K562 (cell line): ENCODE data around the gene IFNA7. TPM values are rescaled to one million over a fixed set of nuclear protein-coding genes. Genes with fewer than 3 reads are reported as not detected.
"Not testable (repeated sequence)": the region's sequence is repeated elsewhere in the genome, so short reads cannot be mapped to it uniquely, and the experiment has no call there.

Experiments
- ATAC-seq: fragments of 200-7000 bp; cut with Tn5 transposase; 3 replicates; pipeline ENCODE4 v1.9.1; 2020; ENCODE audit warnings: moderate library complexity
- BruUV-seq: library from RNA; stranded (reverse); fragments of 400-500 nt; replicated peaks from 2 replicates; lab custom pipeline; 2021; lab: Mats Ljungman, UMichigan
- CTCF ChIA-PET: fragments of 300-600 bp; formaldehyde crosslinking; extraction: SDS; loops from one replicate; lab custom pipeline; 2021; ENCODE audit warnings: low intra/inter-chr PET ratio; lab: Yijun Ruan, JAX
- POLR2A ChIA-PET: fragments of 300-600, 350-650 bp; sonication (Branson Sonifier 250); formaldehyde crosslinking; extraction: SDS; loops from one replicate; lab custom pipeline; 2021; ENCODE audit warnings: antibody characterized with exemption, inconsistent platforms; lab: Yijun Ruan, JAX
- DNase-seq, 4 experiments: peaks; one replicate each; pipeline versions ENCODE4 v3.0.0 to v3.0.0-alpha.2; 2011 to 2018; ENCODE audit warnings: low spot score in 3 of 4, mixed read lengths in 3 of 4; ENCODE audit errors: extremely low read depth in 1 of 4
- FAIRE-seq: peaks from 2 replicates; lab custom pipeline; 2011; peaks lifted over from hg19 to GRCh38; lab: Jason Lieb, UNC
- H2AFZ ChIP-seq: 2 replicates; pipeline ENCODE4 v1.6.0; 2011; ENCODE audit warnings: low read depth, low read length, control low read depth, inconsistent platforms
- H3K27ac ChIP-seq: fragments of 200-600 bp; 3 replicates; pipeline ENCODE4 v1.8.0; 2011; ENCODE audit warnings: low read depth, mild to moderate bottlenecking, control low read depth, inconsistent platforms, low read length, moderate library complexity, mixed read lengths; ENCODE audit errors: extremely low read depth
- H3K27me3 ChIP-seq, 2 experiments: fragments of 300-600 bp in 1 of 2; 2 replicates in 1 of 2; 3 replicates in 1 of 2; pipeline versions ENCODE4 v1.6.0 to v1.8.0; 2011; ENCODE audit warnings: inconsistent platforms in 2 of 2, low read length in 2 of 2, mild to moderate bottlenecking in 1 of 2, mixed read lengths in 1 of 2, moderate library complexity in 1 of 2; ENCODE audit not compliant: control insufficient read depth in 2 of 2, insufficient read depth in 2 of 2
- H3K36me3 ChIP-seq: fragments of 300-600 bp; 3 replicates; pipeline ENCODE4 v1.8.0; 2011; ENCODE audit warnings: mild to moderate bottlenecking, low read length, inconsistent platforms; ENCODE audit not compliant: control insufficient read depth, insufficient read depth
- H3K4me1 ChIP-seq, 2 experiments: fragments of 200-600 bp in 1 of 2; replicated peaks in 1 of 2; 2 replicates in 1 of 2; 3 replicates in 1 of 2; pipeline versions ENCODE4 v1.5.1 to v1.8.0; 2011; ENCODE audit warnings: inconsistent platforms in 2 of 2, low read length in 2 of 2, mild to moderate bottlenecking in 1 of 2, mixed read lengths in 1 of 2, moderate library complexity in 1 of 2; ENCODE audit not compliant: control insufficient read depth in 2 of 2, insufficient read depth in 2 of 2
- H3K4me2 ChIP-seq: 2 replicates; pipeline ENCODE4 v1.6.1; 2011; ENCODE audit warnings: low read length, control low read depth, inconsistent platforms, mixed read lengths; ENCODE audit not compliant: insufficient read depth
- H3K4me3 ChIP-seq: fragments of 200-600 bp; sonication (generic), shearing (Covaris generic); 2 replicates; pipeline ENCODE4 v1.5.1; 2016; ENCODE audit warnings: control low read depth, inconsistent platforms
- H3K79me2 ChIP-seq: fragments of 200-600 bp; 3 replicates; pipeline ENCODE4 v1.8.0; 2011; ENCODE audit warnings: low read length, inconsistent platforms; ENCODE audit not compliant: control insufficient read depth, insufficient read depth
- H3K9ac ChIP-seq, 2 experiments: 2 replicates each; pipeline versions ENCODE4 v1.6.0 to v1.6.1; 2011; ENCODE audit warnings: low read depth in 2 of 2, low read length in 2 of 2, control low read depth in 1 of 2, inconsistent platforms in 1 of 2, mild to moderate bottlenecking in 1 of 2, mixed read lengths in 1 of 2; ENCODE audit not compliant: insufficient read depth in 1 of 2
- H3K9me1 ChIP-seq: one replicate; pipeline ENCODE4 v1.6.0; 2011; ENCODE audit warnings: inconsistent platforms, mild to moderate bottlenecking, low read length, moderate library complexity; ENCODE audit not compliant: control insufficient read depth, insufficient read depth
- H3K9me3 ChIP-seq: replicated peaks from 2 replicates; pipeline ENCODE4 v1.5.1; 2011; ENCODE audit warnings: low read depth, low read length, inconsistent platforms; ENCODE audit not compliant: control insufficient read depth, insufficient read depth
- H4K20me1 ChIP-seq: replicated peaks from 2 replicates; pipeline ENCODE4 v1.6.1; 2011; ENCODE audit warnings: low read length, inconsistent platforms, mixed read lengths; ENCODE audit not compliant: control insufficient read depth, insufficient read depth
- MGA ChIP-seq: fragments of 450-650 bp; IDR thresholded peaks from 2 replicates; pipeline ENCODE4 v1.6.1; 2016; ENCODE audit warnings: mild to moderate bottlenecking, moderate library complexity
- WGBS: fragments of 100-300 bp; shearing (Covaris generic); methylation state at CpG from one replicate; pipeline ENCODE4 v1.1.6; 2016; ENCODE audit warnings: low coverage, mixed read lengths; ENCODE audit not compliant: insufficient coverage; ENCODE audit errors: missing lambda C conversion rate; 5-methylcytosine and 5-hydroxymethylcytosine counted together
- in situ Hi-C: fragments of 300-500 bp; cut with MboI; formaldehyde crosslinking; loops from 4 replicates; pipeline ENCODE4 v1.15.0; 2018; ENCODE audit warnings: inconsistent platforms, mixed read lengths
- intact Hi-C: fragments of 100-400 bp; cut with micrococcal nuclease; formaldehyde crosslinking; loops from 2 replicates; pipeline ENCODE4 v1.14.2; 2022
- polyA plus RNA-seq, 8 experiments: library from polyadenylated mRNA; depleted of rRNA in 4 of 8; stranded (reverse) in 5 of 8; unstranded in 3 of 8; fragments of >200 nt; fragmentation: Nextera tagmentation in 2 of 8; fragmentation: Illumina TruSeq in 1 of 8; extraction: Ambion mirVana in 2 of 8; extraction: Trizol in 1 of 8; gene quantifications; 2 replicates each; pipeline versions ENCODE4 v1.2.1 to v1.2.3, GENCODE V29; 2011 to 2014; ENCODE audit warnings: inconsistent platforms in 1 of 8, missing spikeins in 1 of 8
- total RNA-seq, 7 experiments: library from RNA; depleted of rRNA in 6 of 7; stranded (reverse); fragments of >200 nt in 6 of 7; fragmentation: Illumina TruSeq in 2 of 7; extraction: Trizol in 2 of 7; gene quantifications; 2 replicates each; pipeline versions ENCODE4 v1.2.1 to v1.2.3, GENCODE V29; 2011 to 2021; ENCODE audit warnings: low replicate concordance in 1 of 7

The IFNA7 gene
- total and polyA plus RNA-seq, 9 of the 15 experiments (the other 6 are each of a cell fraction or from before 2014, with no cell fraction given), result not detected

- no peak for TF ChIP-seq MGA
- TF ChIP-seq, all 486 proteins: peak for 0
These were observed 26.1 kb upstream of the IFNA7 start, which contains the start of gene IFNA17 (continued) for GRCh38 chr9:21228122-21228521.

GRCh38 chr9:21217211-21217610 lies 15.2 kb upstream of the IFNA7 start, which contains the start of gene IFNA16:
Gene IFNA16, minus strand, starts transcription at chr9:21217311. Its CDS starts 6 bp downstream, at chr9:21217305.
- CTCF ChIA-PET, H3K4me2 ChIP-seq, H3K27ac ChIP-seq, H3K27me3 ChIP-seq, H4K20me1 ChIP-seq, H3K9me1 ChIP-seq, BruUV-seq, H3K79me2 ChIP-seq, H3K9me3 ChIP-seq, H3K36me3 ChIP-seq, H3K4me1 ChIP-seq, H3K4me3 ChIP-seq, POLR2A ChIA-PET, DNase-seq, in situ Hi-C loops, H3K9ac ChIP-seq, intact Hi-C loops, H2AFZ ChIP-seq, FAIRE-seq, ATAC-seq: not testable (repeated sequence)
- WGBS, result no CpG with 5 or more reads among the region's 1 CpG
